IgD-negative memory B cell (primary cell): ENCODE results near the gene SULT1C4. TPM values are rescaled to one million over a fixed set of nuclear protein-coding genes. Genes with fewer than 3 reads are reported as not detected.
A peak's percentile ranks its signal among the peaks of the same experiment; 100 is the strongest.

ENCODE experiments used
- H3K27ac Mint-ChIP-seq, 3 donors: one replicate each; pipeline ENCODE4 v1.8.0; 2020 to 2022; ENCODE audit warnings: mild to moderate bottlenecking in 3 of 3, mixed read lengths in 3 of 3, moderate library complexity in 1 of 3
- H3K27me3 Mint-ChIP-seq: one replicate; pipeline ENCODE4 v1.8.0; 2021; ENCODE audit warnings: mixed read lengths
- H3K36me3 Mint-ChIP-seq: one replicate; pipeline ENCODE4 v1.8.0; 2020; ENCODE audit warnings: mild to moderate bottlenecking, mixed read lengths
- H3K4me1 Mint-ChIP-seq, 3 donors: one replicate each; pipeline ENCODE4 v1.8.0; 2020 to 2022; ENCODE audit warnings: mixed read lengths in 3 of 3, mild to moderate bottlenecking in 1 of 3
- H3K4me3 Mint-ChIP-seq, 4 donors: one replicate each; pipeline ENCODE4 v1.8.0; 2020 to 2022; ENCODE audit warnings: mild to moderate bottlenecking in 4 of 4, mixed read lengths in 4 of 4, moderate library complexity in 3 of 4
- H3K9me3 Mint-ChIP-seq, 3 donors: one replicate each; pipeline ENCODE4 v1.8.0; 2020 to 2021; ENCODE audit warnings: mixed read lengths in 3 of 3, mild to moderate bottlenecking in 1 of 3
- polyA plus RNA-seq: library from polyadenylated mRNA; unstranded; fragments of 300-500 nt; fragmentation: Illumina TruSeq; gene quantifications from one replicate; pipeline ENCODE4 v1.2.3, GENCODE V29; 2021

Gene SULT1C4
- polyA plus RNA-seq, 1 donor from 2014 or later = not detected

DNA sequence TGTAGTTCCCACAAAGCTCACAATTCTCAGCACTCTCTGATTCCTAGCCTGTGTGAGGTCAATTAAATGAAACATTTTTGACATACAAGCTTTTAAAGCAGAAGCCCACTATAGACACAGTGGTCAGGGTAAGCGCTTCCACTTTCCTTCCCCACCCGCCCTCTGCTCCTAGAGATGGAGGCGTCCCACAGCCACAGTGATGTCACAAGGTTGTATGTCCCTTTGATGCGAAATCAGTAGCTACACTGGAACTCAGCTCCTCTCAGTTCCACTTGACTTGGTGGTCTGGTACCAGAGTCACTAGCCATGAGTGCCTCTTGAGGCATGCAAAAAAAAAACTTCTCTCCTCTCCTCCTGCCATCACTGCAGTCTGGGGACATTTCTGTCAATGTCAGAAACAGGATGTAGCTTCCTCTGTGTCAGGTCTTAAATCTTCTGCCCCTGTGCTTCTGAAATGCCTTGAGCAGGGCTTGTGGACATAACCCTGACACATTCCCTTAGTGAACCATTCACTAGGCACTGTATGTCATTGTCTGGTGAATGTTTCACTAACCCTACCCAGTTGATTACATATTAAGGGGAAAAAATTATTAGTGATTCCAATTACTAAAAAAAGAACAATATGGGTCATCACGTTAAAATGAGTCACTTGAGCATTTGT is 7.8 kb downstream of the SULT1C4 start:
- H3K36me3 Mint-ChIP-seq = no peaks in the 10 kb centered on the region
- H3K4me3 Mint-ChIP-seq = no peak overlapping the region
- peaks cover 7% of the 10 kb centered on the region for H3K27me3 Mint-ChIP-seq
- no peak overlapping the region for H3K27ac Mint-ChIP-seq
- H3K9me3 Mint-ChIP-seq = peaks cover 0 to 3% (median 2%) of the 10 kb centered on the region in 3 donors
- H3K4me1 Mint-ChIP-seq = peaks cover 0 to 4% (median 2%) of the 10 kb centered on the region in 3 donors

DNA sequence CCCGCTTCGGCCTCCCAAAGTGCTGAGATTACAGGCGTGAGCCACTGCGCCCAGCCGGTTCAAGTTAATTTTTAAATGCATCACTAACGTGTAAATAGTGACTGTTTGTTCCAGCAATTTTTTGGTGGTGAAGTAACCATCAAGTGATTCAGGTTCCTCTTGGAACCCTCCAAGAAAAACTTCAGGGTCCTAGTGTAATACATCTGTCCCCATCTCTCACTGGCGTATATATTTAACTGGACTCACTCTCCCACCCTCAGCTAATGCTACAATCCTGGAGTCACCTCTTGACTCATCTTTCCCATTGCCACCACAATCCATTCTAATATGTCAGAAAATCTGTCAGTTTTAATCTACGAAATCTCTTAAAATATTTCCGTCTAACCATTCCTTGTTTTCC is 10.3 kb downstream of the SULT1C4 start:
- Mint-ChIP-seq H3K36me3 (peaks cover 4% of the 10 kb centered on the region), H3K27ac (no peak overlapping the region)

DNA sequence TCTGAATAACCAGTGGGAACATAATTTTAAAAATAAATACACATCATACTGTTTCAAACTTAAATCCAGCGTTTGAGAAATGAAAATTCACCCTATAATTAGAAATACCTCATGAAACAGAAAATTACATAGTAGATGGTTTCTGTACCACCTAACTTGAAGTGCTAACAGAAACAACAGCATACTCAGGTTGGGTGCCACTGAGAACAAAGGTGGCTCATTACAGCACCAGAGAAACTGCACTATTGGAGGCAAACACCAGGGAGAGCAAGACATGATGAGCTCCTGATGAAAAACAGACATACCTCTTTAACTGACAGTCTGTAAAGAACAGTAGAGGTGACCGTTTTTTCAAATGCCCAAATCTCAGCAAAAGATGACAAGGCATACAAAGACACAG is 12.6 kb downstream of the SULT1C4 start:
- H3K27ac Mint-ChIP-seq = no peak overlapping the region
- H3K9me3 Mint-ChIP-seq = peaks cover 9 to 18% (median 10%) of the 10 kb centered on the region in 3 donors
- peaks cover 5% of the 10 kb centered on the region for H3K27me3 Mint-ChIP-seq
- H3K4me3 Mint-ChIP-seq = no peak overlapping the region
- H3K36me3 Mint-ChIP-seq = peaks cover 4% of the 10 kb centered on the region
- H3K4me1 Mint-ChIP-seq = peaks cover 0 to 4% (median 0%) of the 10 kb centered on the region in 3 donors

More for the DNA sequence above, 10.3 kb downstream of the SULT1C4 start:
- H3K27me3 Mint-ChIP-seq = peaks cover 6% of the 10 kb centered on the region
- H3K4me1 Mint-ChIP-seq = peaks cover 0 to 4% (median 4%) of the 10 kb centered on the region in 3 donors
- peaks cover 6 to 14% (median 9%) of the 10 kb centered on the region in 3 donors for H3K9me3 Mint-ChIP-seq
- H3K4me3 Mint-ChIP-seq = no peak overlapping the region

DNA sequence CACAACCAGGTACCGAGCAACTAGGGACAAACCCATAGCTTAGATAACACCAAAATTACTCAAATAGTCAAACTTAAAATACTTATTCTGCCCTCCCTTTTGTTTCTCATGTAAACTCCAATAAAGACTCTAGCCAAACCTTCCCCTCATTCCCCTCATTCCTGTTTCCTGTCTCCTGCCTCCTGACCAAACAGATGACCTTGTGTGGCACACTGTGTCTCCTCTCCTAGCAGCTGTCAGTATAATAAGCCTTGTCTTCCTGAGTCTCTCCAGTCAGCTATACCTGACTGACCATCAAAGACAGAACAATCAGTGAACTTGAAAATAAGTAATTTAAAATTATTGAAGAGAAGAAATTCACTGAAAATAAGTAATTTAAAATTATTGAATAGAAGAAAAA is 14.3 kb downstream of the SULT1C4 start:
- peaks cover 5% of the 10 kb centered on the region for H3K27me3 Mint-ChIP-seq
- H3K4me3 Mint-ChIP-seq = peak overlapping the region in 1 of 4 donors; percentile 20
- H3K36me3 Mint-ChIP-seq = peaks cover 4% of the 10 kb centered on the region
- H3K9me3 Mint-ChIP-seq = peaks cover 10 to 18% (median 13%) of the 10 kb centered on the region in 3 donors
- H3K4me1 Mint-ChIP-seq = peaks cover 0 to 3% (median 1%) of the 10 kb centered on the region in 3 donors
- no peak overlapping the region for H3K27ac Mint-ChIP-seq

DNA sequence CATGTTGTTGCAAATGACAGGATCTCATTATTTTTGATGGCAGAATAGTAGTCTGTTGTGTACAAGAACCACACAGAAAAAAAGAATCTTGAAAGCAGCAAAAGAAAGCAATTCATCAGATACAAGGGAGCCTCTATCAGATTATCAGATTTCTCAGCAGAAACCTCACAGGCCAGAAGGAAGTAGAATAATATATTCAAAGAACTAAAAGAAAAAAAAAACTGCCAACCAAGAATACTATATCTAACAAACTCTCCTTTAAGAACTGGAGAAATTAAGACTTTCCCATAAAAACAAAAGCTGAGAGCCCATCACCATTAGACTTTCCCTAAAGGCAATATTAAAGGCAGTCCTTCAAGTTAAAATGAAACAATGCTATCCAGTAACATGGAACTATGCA is 15.4 kb downstream of the SULT1C4 start:
- H3K9me3 Mint-ChIP-seq = peaks cover 10 to 20% (median 13%) of the 10 kb centered on the region in 3 donors
- no peak overlapping the region for H3K4me3 Mint-ChIP-seq
- H3K36me3 Mint-ChIP-seq = peaks cover 4% of the 10 kb centered on the region
- no peak overlapping the region for H3K27ac Mint-ChIP-seq
- H3K4me1 Mint-ChIP-seq = peaks cover 0 to 2% (median 1%) of the 10 kb centered on the region in 3 donors
- peaks cover 5% of the 10 kb centered on the region for H3K27me3 Mint-ChIP-seq

DNA sequence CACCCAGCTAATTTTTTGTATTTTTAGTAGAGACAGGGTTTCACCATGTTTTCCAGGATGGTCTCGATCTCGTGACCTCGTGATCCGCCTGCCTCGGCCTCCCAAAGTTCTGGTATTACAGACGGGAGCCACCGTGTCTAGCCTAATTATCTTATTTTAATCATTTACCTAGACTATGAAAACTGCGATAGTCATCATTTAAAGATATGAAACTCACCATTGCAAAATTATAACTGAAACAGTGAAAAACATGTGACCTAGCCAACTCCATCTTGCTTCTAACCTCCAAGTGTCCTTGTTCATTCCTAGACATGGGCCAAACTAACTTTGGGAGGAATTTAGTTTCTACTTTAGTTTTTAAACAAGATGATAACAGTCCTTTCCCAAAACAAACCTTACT is 17.4 kb downstream of the SULT1C4 start:
- Mint-ChIP-seq H3K27ac (no peak overlapping the region), H3K9me3 (peaks cover 13 to 32% (median 14%) of the 10 kb centered on the region in 3 donors), H3K4me3 (no peak overlapping the region), H3K27me3 (peaks cover 2% of the 10 kb centered on the region), H3K36me3 (peaks cover 4% of the 10 kb centered on the region), H3K4me1 (peaks cover 0 to 2% (median 1%) of the 10 kb centered on the region in 3 donors)

DNA sequence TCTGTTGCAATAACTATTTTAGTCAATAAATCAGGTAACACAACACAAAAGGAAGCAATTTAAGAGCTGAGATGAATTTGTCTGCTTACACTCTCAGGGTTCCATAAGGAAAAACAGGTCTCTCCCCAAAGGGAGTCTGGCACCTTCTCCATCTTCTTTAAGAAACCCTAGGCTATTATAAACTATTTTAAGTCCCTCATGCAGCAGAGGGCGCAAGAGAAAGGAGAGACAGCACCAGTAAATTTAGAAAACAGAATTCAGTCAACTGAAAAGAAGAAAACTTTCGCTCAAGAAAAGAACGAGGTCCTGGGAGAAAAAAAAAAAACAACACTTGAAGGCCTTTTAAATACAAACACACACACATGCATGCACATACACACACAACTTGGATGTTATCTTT is 19.1 kb downstream of the SULT1C4 start:
- H3K27me3 Mint-ChIP-seq = peaks cover 2% of the 10 kb centered on the region
- H3K4me3 Mint-ChIP-seq = no peak overlapping the region
- H3K36me3 Mint-ChIP-seq = peaks cover 4% of the 10 kb centered on the region
- peaks cover 0 to 2% (median 1%) of the 10 kb centered on the region in 3 donors for H3K4me1 Mint-ChIP-seq
- H3K9me3 Mint-ChIP-seq = peaks cover 10 to 31% (median 19%) of the 10 kb centered on the region in 3 donors
- no peak overlapping the region for H3K27ac Mint-ChIP-seq

DNA sequence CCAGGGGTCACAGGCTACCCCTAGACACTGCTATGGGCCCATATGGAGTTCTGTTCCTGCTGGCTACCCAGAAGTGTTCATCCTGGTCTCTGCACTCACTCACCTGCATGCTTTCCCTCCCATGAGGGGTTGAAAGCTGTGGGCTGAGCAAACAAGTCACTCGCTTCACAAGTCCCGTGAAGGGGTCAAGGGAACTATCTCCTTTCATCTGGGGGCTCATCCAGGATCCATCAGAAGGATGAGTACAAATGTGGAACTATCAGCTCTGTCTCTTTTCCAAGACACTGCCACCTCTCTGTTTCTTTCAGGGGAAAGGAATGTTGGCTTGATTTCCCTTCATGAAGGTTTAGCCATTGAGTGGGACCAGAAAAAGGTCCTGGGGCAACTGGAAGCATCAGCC is 21.7 kb downstream of the SULT1C4 start:
- H3K36me3 Mint-ChIP-seq = no peaks in the 10 kb centered on the region
- H3K27me3 Mint-ChIP-seq = peaks cover 2% of the 10 kb centered on the region
- H3K4me1 Mint-ChIP-seq = peaks cover 0 to 1% (median 0%) of the 10 kb centered on the region in 3 donors
- no peak overlapping the region for H3K4me3 Mint-ChIP-seq
- peaks cover 7 to 21% (median 12%) of the 10 kb centered on the region in 3 donors for H3K9me3 Mint-ChIP-seq
- H3K27ac Mint-ChIP-seq = no peak overlapping the region

- Mint-ChIP-seq H3K4me1 (peaks cover 0 to 1% (median 0%) of the 10 kb centered on the region in 3 donors), H3K27ac (no peak overlapping the region), H3K4me3 (peak overlapping the region in 1 of 4 donors; percentile 9), H3K9me3 (peaks cover 17 to 35% (median 18%) of the 10 kb centered on the region in 3 donors), H3K27me3 (peaks cover 2% of the 10 kb centered on the region), H3K36me3 (peaks cover 2% of the 10 kb centered on the region)
These were observed 24.0 kb downstream of the SULT1C4 start for GRCh38 chr2:108401800-108402199.

GRCh38 chr2:108403494-108403893 is 25.7 kb downstream of the SULT1C4 start:
- H3K27me3 Mint-ChIP-seq = peaks cover 2% of the 10 kb centered on the region
- peaks cover 16 to 31% (median 16%) of the 10 kb centered on the region in 3 donors for H3K9me3 Mint-ChIP-seq
- no peak overlapping the region for H3K4me3 Mint-ChIP-seq
- H3K27ac Mint-ChIP-seq = no peak overlapping the region
- H3K36me3 Mint-ChIP-seq = peaks cover 2% of the 10 kb centered on the region
- no peaks in the 10 kb centered on the region for H3K4me1 Mint-ChIP-seq

DNA sequence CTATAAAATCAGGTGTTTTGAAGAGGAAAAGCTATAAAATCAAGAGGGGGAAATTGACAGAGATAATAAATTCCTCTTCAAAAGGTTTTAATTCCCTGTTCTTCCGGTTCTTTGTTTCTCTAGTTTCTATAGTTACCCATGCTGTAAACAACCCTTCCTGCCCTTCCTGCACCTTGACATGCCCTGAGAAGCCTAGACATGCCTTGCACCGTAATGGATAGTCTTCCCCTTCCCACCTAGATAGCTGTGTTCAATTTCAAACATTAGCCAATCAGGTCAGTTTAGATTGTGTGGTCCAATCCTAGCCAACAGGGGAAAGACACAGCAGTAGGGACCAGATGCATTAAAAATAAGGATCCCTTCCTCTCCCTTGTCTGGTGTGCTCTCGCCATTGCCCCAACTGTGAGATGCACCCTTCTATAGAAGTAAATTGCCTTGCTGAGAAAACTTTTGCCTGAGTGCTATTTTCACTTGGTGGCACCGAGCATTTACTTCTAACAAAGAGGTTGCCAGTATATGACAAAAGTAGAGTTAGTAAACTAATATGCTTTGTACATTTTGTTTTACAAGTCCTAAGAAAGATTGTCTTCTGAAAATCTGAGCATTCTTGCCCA is 27.1 kb downstream of the SULT1C4 start:
- peak overlapping the region in 1 of 4 donors; percentile 58 for H3K4me3 Mint-ChIP-seq
- peaks cover 5% of the 10 kb centered on the region for H3K27me3 Mint-ChIP-seq
- H3K9me3 Mint-ChIP-seq = peaks cover 12 to 22% (median 13%) of the 10 kb centered on the region in 3 donors
- H3K4me1 Mint-ChIP-seq = no peaks in the 10 kb centered on the region
- H3K36me3 Mint-ChIP-seq = peaks cover 6% of the 10 kb centered on the region
- no peak overlapping the region for H3K27ac Mint-ChIP-seq

DNA sequence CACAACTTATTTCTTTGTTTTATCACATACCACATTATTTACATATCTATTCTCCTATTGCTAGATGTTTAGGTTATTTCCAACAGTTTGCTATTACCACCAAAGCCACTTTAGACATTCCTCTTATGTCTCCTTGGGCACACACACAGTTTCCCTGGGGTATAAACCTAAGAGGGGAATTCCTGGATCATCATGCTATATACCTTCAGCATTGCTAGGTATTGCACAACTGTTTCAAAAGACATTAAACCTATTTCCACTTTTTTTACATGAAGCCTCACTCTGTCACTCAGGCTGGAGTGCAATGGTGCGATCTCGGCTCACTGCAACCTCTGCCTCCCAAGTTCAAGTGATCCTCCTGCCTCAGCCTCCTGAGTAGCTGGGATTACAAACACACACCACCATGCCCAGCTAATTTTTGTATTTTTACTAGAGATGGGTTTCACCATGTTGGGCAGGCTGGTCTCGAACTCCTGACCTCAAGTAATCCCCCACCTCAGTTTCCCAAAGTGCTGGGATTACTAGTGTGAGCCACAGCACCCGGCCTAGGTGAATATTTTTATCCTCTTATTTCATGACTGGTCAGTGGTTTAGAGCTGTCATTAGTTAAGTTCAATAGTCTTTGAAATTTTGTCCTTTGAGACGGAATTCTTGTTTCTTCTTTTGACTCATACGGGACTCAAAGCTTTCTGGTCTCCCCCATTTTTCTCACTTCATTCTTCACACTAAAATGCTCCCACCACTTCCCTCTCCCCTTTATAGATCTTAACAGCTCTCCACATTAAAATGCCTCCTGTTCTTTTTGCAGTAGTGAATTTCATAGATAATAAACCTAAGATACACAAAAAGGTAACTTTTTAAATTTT is 30.3 kb downstream of the SULT1C4 start:
- H3K9me3 Mint-ChIP-seq = peaks cover 10 to 18% (median 12%) of the 10 kb centered on the region in 3 donors
- no peak overlapping the region for H3K27ac Mint-ChIP-seq
- no peak overlapping the region for H3K4me3 Mint-ChIP-seq
- peaks cover 6% of the 10 kb centered on the region for H3K36me3 Mint-ChIP-seq
- H3K27me3 Mint-ChIP-seq = peaks cover 3% of the 10 kb centered on the region
- H3K4me1 Mint-ChIP-seq = no peaks in the 10 kb centered on the region

- Mint-ChIP-seq H3K9me3 (peaks cover 6 to 12% (median 10%) of the 10 kb centered on the region in 3 donors), H3K4me1 (no peaks in the 10 kb centered on the region), H3K27me3 (peaks cover 6% of the 10 kb centered on the region), H3K4me3 (no peak overlapping the region), H3K27ac (no peak overlapping the region), H3K36me3 (peaks cover 6% of the 10 kb centered on the region)
These were observed 32.0 kb downstream of the SULT1C4 start for GRCh38 chr2:108409768-108410167.

GRCh38 chr2:108412995-108413710 is 35.4 kb downstream of the SULT1C4 start:
- H3K27ac Mint-ChIP-seq = no peak overlapping the region
- peaks cover 4% of the 10 kb centered on the region for H3K36me3 Mint-ChIP-seq
- H3K27me3 Mint-ChIP-seq = peaks cover 6% of the 10 kb centered on the region
- peaks cover 0 to 2% (median 0%) of the 10 kb centered on the region in 3 donors for H3K9me3 Mint-ChIP-seq
- no peak overlapping the region for H3K4me3 Mint-ChIP-seq
- H3K4me1 Mint-ChIP-seq = no peaks in the 10 kb centered on the region
